ENCODE results near the gene NCAM1.

DNA sequence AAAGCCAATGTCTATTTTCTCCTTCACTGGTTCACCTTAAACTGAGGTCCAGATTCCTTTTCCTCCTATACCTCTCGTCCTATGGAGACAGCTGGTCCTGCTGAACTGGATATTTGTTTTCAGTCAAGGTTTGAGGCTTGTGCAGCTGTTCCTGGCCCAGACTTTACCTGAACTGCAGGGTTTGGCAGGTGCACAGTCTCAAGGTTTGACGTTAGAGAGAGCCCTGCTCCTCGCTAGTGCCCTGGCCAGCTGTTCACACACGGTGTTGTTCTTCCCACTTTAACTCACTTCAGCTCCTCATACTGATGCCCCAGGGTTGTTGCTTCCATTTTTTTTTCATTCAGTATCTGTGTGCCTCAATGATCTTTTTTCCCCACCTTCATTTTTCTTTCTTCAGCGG lies 279.2 kb downstream of the NCAM1 start:
- TF ChIP-seq POLR2AphosphoS5 (IDR thresholded peaks at IDR 0.05; ENCODE audit: borderline replicate concordance, low read depth, low read length) (no peak), EZH2 (IDR thresholded peaks at IDR 0.05) (no peak), FOXP2 (optimal IDR thresholded peaks at IDR 0.05; ENCODE audit: control extremely low read depth, extremely low read length, insufficient read depth) (no peak)

All from SK-N-MC (cell line).